IMR-90 (cell line): Measurements from ENCODE around the gene MLIP. TPM values are rescaled to one million over a fixed set of nuclear protein-coding genes. Genes with fewer than 3 reads are reported as not detected.

Experiments used
- ATAC-seq: fragments of 200-7000 bp; cut with Tn5 transposase; 2 replicates; pipeline ENCODE4 v1.9.1; 2020; ENCODE audit warnings: low read depth, mild to moderate bottlenecking, moderate library complexity
- BruUV-seq: library from RNA; stranded (reverse); fragments of 400-500 nt; replicated peaks from 2 replicates; lab custom pipeline; 2021; lab: Mats Ljungman, UMichigan
- CTCF ChIA-PET: fragments of 300-600 bp; formaldehyde crosslinking; extraction: SDS; loops from one replicate; lab custom pipeline; 2021; ENCODE audit warnings: antibody characterized with exemption; lab: Yijun Ruan, JAX
- POLR2A ChIA-PET: fragments of 300-600 bp; sonication (Branson Sonifier 250); formaldehyde crosslinking; loops from one replicate; lab custom pipeline; 2022; ENCODE audit warnings: antibody characterized with exemption; ENCODE audit not compliant: unreplicated experiment; lab: Charles Lee
- DNase-seq: peaks from one replicate; pipeline ENCODE4 v3.0.0; 2013
- H2AFZ ChIP-seq: replicated peaks from 2 replicates; pipeline ENCODE3; 2013; ENCODE audit warnings: low read length, mild to moderate bottlenecking; ENCODE audit not compliant: poor library complexity
- H2AK5ac ChIP-seq: 2 replicates; pipeline ENCODE4 v1.6.1; 2013; ENCODE audit warnings: low read depth, low read length, inconsistent platforms
- H2AK9ac ChIP-seq: replicated peaks from 2 replicates; pipeline ENCODE3; 2013; ENCODE audit warnings: mild to moderate bottlenecking, low read depth, low read length, moderate library complexity; ENCODE audit not compliant: poor library complexity
- H2BK120ac ChIP-seq: 2 replicates; pipeline ENCODE4 v1.6.1; 2013; ENCODE audit warnings: low read depth, low read length, inconsistent platforms
- H2BK15ac ChIP-seq: 3 replicates; pipeline ENCODE4 v1.6.1; 2013; ENCODE audit warnings: low read depth, low read length, inconsistent platforms
- H2BK20ac ChIP-seq: 2 replicates; pipeline ENCODE4 v1.6.1; 2013; ENCODE audit warnings: low read depth, mild to moderate bottlenecking, inconsistent platforms, low read length, moderate library complexity
- H2BK5ac ChIP-seq: 2 replicates; pipeline ENCODE4 v1.6.1; 2013; ENCODE audit warnings: mild to moderate bottlenecking, low read depth, low read length, inconsistent platforms; ENCODE audit not compliant: poor library complexity, severe bottlenecking
- H3K14ac ChIP-seq: replicated peaks from 2 replicates; pipeline ENCODE4 v1.6.1; 2013; ENCODE audit warnings: low read depth, low read length, inconsistent platforms
- H3K18ac ChIP-seq: 2 replicates; pipeline ENCODE4 v1.6.1; 2013; ENCODE audit warnings: low read depth, low read length, control low read depth
- H3K23ac ChIP-seq: 2 replicates; pipeline ENCODE4 v1.6.1; 2013; ENCODE audit warnings: low read depth, low read length, inconsistent platforms
- H3K27ac ChIP-seq: 2 replicates; pipeline ENCODE4 v1.5.1; 2013; ENCODE audit warnings: mild to moderate bottlenecking, control low read depth, low read length; ENCODE audit not compliant: insufficient read depth
- H3K27me3 ChIP-seq: 2 replicates; pipeline ENCODE4 v1.6.1; 2013; ENCODE audit warnings: low read length; ENCODE audit not compliant: control insufficient read depth, insufficient read depth
- H3K36me3 ChIP-seq: 2 replicates; pipeline ENCODE4 v1.6.1; 2013; ENCODE audit warnings: low read length, mixed read lengths; ENCODE audit not compliant: control insufficient read depth, insufficient read depth
- H3K4ac ChIP-seq: 2 replicates; pipeline ENCODE4 v1.6.1; 2013; ENCODE audit warnings: low read depth, low read length, inconsistent platforms
- H3K4me1 ChIP-seq: 2 replicates; pipeline ENCODE4 v1.6.1; 2013; ENCODE audit warnings: low read length, mixed read lengths; ENCODE audit not compliant: control insufficient read depth, insufficient read depth
- H3K4me2 ChIP-seq: 2 replicates; pipeline ENCODE4 v1.6.1; 2013; ENCODE audit warnings: low read depth, mild to moderate bottlenecking, control low read depth, low read length, moderate library complexity
- H3K4me3 ChIP-seq: 2 replicates; pipeline ENCODE4 v1.5.1; 2013; ENCODE audit warnings: low read depth, mild to moderate bottlenecking, control low read depth, low read length, moderate library complexity; ENCODE audit not compliant: insufficient read depth
- H3K56ac ChIP-seq: 2 replicates; pipeline ENCODE4 v1.6.1; 2013; ENCODE audit warnings: low read length, inconsistent platforms; ENCODE audit not compliant: insufficient read depth; ENCODE audit errors: extremely low read depth
- H3K79me1 ChIP-seq, 2 experiments: 2 replicates each; pipeline ENCODE4 v1.6.1; 2013; ENCODE audit warnings: low read length in 2 of 2, inconsistent platforms in 1 of 2, low read depth in 1 of 2
- H3K9ac ChIP-seq: 2 replicates; pipeline ENCODE4 v1.6.1; 2013; ENCODE audit warnings: low read depth, low read length, control low read depth
- H3K9me1 ChIP-seq: 2 replicates; pipeline ENCODE4 v1.6.1; 2013; ENCODE audit warnings: low read length, inconsistent platforms; ENCODE audit not compliant: insufficient read depth
- H3K9me3 ChIP-seq: 2 replicates; pipeline ENCODE4 v1.6.1; 2013; ENCODE audit warnings: low read length; ENCODE audit not compliant: control insufficient read depth, insufficient read depth
- H4K20me1 ChIP-seq: 2 replicates; pipeline ENCODE4 v1.6.1; 2013; ENCODE audit warnings: low read length, inconsistent platforms; ENCODE audit not compliant: insufficient read depth
- H4K5ac ChIP-seq: 2 replicates; pipeline ENCODE4 v1.6.1; 2013; ENCODE audit warnings: mild to moderate bottlenecking, low read depth, low read length, control low read depth
- H4K8ac ChIP-seq, 2 experiments: 2 replicates each; pipeline ENCODE4 v1.6.1; 2013; ENCODE audit warnings: low read depth in 2 of 2, low read length in 2 of 2, control low read depth in 1 of 2, inconsistent platforms in 1 of 2
- H4K91ac ChIP-seq: 2 replicates; pipeline ENCODE4 v1.6.1; 2013; ENCODE audit warnings: low read depth, low read length, inconsistent platforms; ENCODE audit not compliant: insufficient read depth
- CEBPB ChIP-seq: IDR thresholded peaks from 2 replicates; pipeline ENCODE4 v1.6.1; 2012; ENCODE audit warnings: low read depth, low read length, improper control_type of control experiment
- WGBS, 2 experiments: methylation state at CpG; one replicate each; pipeline versions ENCODE4 v1.1.5 to v1.1.7; 2013; ENCODE audit warnings: missing lambda C conversion rate in 2 of 2; ENCODE audit not compliant: insufficient read length in 1 of 2; ENCODE audit errors: extremely low coverage in 2 of 2; 5-methylcytosine and 5-hydroxymethylcytosine counted together
- dilution Hi-C: fragments of 300-500 bp; cut with HindIII; formaldehyde crosslinking; loops from one replicate; pipeline ENCODE4 v1.14.3; 2018; ENCODE audit warnings: low sequenced_read_pairs; ENCODE audit not compliant: unreplicated experiment
- in situ Hi-C: fragments of 300-500 bp; cut with MboI; formaldehyde crosslinking; loops from 3 replicates; pipeline ENCODE4 v1.14.3; 2019; ENCODE audit warnings: low sequenced_read_pairs, inconsistent platforms, mixed read lengths
- intact Hi-C: fragments of 100-400 bp; cut with micrococcal nuclease; formaldehyde crosslinking; loops from 2 replicates; pipeline ENCODE4 v1.10.0; 2022
- polyA plus RNA-seq, 3 experiments: library from polyadenylated mRNA; depleted of rRNA; stranded (reverse); fragments of >200 nt; gene quantifications; 2 replicates each; pipeline ENCODE4 v1.2.3, GENCODE V29; 2012; ENCODE audit warnings: low replicate concordance in 1 of 3
- total RNA-seq: library from RNA; depleted of rRNA; stranded (reverse); fragments of >200 nt; gene quantifications from 2 replicates; pipeline ENCODE4 v1.2.3, GENCODE V29; 2012

Gene MLIP
- total and polyA plus RNA-seq, 2 of the 4 experiments (the other 2 are of a cell fraction), result not detected

- H4K91ac ChIP-seq, result no peak overlapping the region
- H3K14ac ChIP-seq, result no peak overlapping the region
- in situ Hi-C loops (no loop called here), dilution Hi-C loops (no loop called here), intact Hi-C loops (no loop called here)
- no peak overlapping the region for H2AFZ ChIP-seq
- H3K9me1 ChIP-seq, result no peaks in the 10 kb centered on the region
- no peak overlapping the region for H3K4me2 ChIP-seq
- H2BK5ac ChIP-seq, result no peak overlapping the region
- BruUV-seq, result no TSS peak
- ATAC-seq, result no peak
- H2BK120ac ChIP-seq, result no peak overlapping the region
- 67% methylated on average over 1 of the region's 1 CpG; no CpG with 5 or more reads in 1 of the 2 experiments for WGBS, 2 experiments
- H3K56ac ChIP-seq, result no peak overlapping the region
- H4K20me1 ChIP-seq, result no peaks in the 10 kb centered on the region
- H3K9ac ChIP-seq, result no peak overlapping the region
- TF ChIP-seq CEBPB, result no peak
- POLR2A ChIA-PET, result no interaction called here
- H4K8ac ChIP-seq, result no peak overlapping the region
- no peak overlapping the region for H2BK20ac ChIP-seq
- H2BK15ac ChIP-seq, result no peak overlapping the region
- H3K79me1 ChIP-seq, result no peaks in the 10 kb centered on the region
- no peak overlapping the region for H4K5ac ChIP-seq
- no peak overlapping the region for H2AK5ac ChIP-seq
- no peaks in the 10 kb centered on the region for H3K36me3 ChIP-seq
- no peaks in the 10 kb centered on the region for H3K4me1 ChIP-seq
- CTCF ChIA-PET, result no interaction called here
- H2AK9ac ChIP-seq, result no peak overlapping the region
- no peak overlapping the region for H3K27ac ChIP-seq
- no peak overlapping the region for H3K23ac ChIP-seq
- H3K27me3 ChIP-seq, result no peaks in the 10 kb centered on the region
- DNase-seq, result no peak
- H3K4ac ChIP-seq, result no peak overlapping the region
- no peak overlapping the region for H3K4me3 ChIP-seq
- H3K18ac ChIP-seq, result no peak overlapping the region
- no peaks in the 10 kb centered on the region for H3K9me3 ChIP-seq
Observed at GRCh38 chr6:54310377-54311152, 199.3 kb downstream of the MLIP start.
